Keratinocyte (primary cell): ENCODE data around the gene TXK.
A peak's percentile ranks its signal among the peaks of the same experiment; 100 is the strongest.

ENCODE experiments used
- CTCF ChIP-seq, 3 experiments: IDR thresholded peaks in 1 of 3; conservative IDR thresholded peaks in 1 of 3; optimal IDR thresholded peaks in 1 of 3; 2 replicates in 2 of 3; 3 replicates in 1 of 3; pipeline versions ENCODE3 to v1.5.1; 2011; ENCODE audit warnings: low read length in 3 of 3, mild to moderate bottlenecking in 3 of 3, moderate library complexity in 2 of 3, control low read depth in 1 of 3, inconsistent platforms in 1 of 3; ENCODE audit not compliant: insufficient read depth in 2 of 3; ENCODE audit errors: extremely low read depth in 1 of 3
- EZH2 ChIP-seq: IDR thresholded peaks from one replicate; pipeline ENCODE4 v1.6.1; 2012; ENCODE audit warnings: inconsistent platforms, mild to moderate bottlenecking, low read length, moderate library complexity

GRCh38 chr4:48065587-48066052 is 68.4 kb downstream of the TXK start:
- TF ChIP-seq CTCF (optimal IDR thresholded peaks at IDR 0.05 in 1 of 3, IDR thresholded peaks at IDR 0.05 in 1 of 3, conservative IDR thresholded peaks at IDR 0.05 in 1 of 3; ENCODE audit: extremely low read depth in 1 of 3, insufficient read depth in 2 of 3, low read length in 3 of 3) (peak in 1 of 3 experiments; percentile 15), EZH2 (no peak)
